Duodenal mucosa (tissue), 2 donors: ENCODE data around the gene MBP.

Experiments used
- H3K27ac ChIP-seq: one replicate; pipeline ENCODE4 v1.7.0; 2013; ENCODE audit warnings: low read depth, low read length
- H3K27me3 ChIP-seq, 2 donors: one replicate each; pipeline ENCODE4 v1.7.0; 2013; ENCODE audit warnings: low read length in 2 of 2, control low read depth in 1 of 2; ENCODE audit not compliant: insufficient read depth in 2 of 2, control insufficient read depth in 1 of 2
- H3K36me3 ChIP-seq, 2 donors: one replicate each; pipeline ENCODE4 v1.7.0; 2013; ENCODE audit warnings: low read length in 2 of 2, control low read depth in 1 of 2; ENCODE audit not compliant: insufficient read depth in 2 of 2, control insufficient read depth in 1 of 2
- H3K4me1 ChIP-seq, 2 donors: one replicate each; pipeline ENCODE4 v1.7.0; 2013; ENCODE audit warnings: low read length in 2 of 2, control low read depth in 1 of 2; ENCODE audit not compliant: insufficient read depth in 2 of 2, control insufficient read depth in 1 of 2
- H3K4me3 ChIP-seq, 2 donors: one replicate each; pipeline ENCODE4 v1.7.0; 2013; ENCODE audit warnings: low read length in 2 of 2, low read depth in 1 of 2
- H3K9ac ChIP-seq, 2 donors: one replicate each; pipeline ENCODE4 v1.7.0; 2013; ENCODE audit warnings: low read length in 2 of 2, low read depth in 1 of 2
- H3K9me3 ChIP-seq, 2 donors: one replicate each; pipeline ENCODE4 v1.7.0; 2013; ENCODE audit warnings: low read length in 2 of 2, control low read depth in 1 of 2; ENCODE audit not compliant: control insufficient read depth in 1 of 2

MBP gene

DNA sequence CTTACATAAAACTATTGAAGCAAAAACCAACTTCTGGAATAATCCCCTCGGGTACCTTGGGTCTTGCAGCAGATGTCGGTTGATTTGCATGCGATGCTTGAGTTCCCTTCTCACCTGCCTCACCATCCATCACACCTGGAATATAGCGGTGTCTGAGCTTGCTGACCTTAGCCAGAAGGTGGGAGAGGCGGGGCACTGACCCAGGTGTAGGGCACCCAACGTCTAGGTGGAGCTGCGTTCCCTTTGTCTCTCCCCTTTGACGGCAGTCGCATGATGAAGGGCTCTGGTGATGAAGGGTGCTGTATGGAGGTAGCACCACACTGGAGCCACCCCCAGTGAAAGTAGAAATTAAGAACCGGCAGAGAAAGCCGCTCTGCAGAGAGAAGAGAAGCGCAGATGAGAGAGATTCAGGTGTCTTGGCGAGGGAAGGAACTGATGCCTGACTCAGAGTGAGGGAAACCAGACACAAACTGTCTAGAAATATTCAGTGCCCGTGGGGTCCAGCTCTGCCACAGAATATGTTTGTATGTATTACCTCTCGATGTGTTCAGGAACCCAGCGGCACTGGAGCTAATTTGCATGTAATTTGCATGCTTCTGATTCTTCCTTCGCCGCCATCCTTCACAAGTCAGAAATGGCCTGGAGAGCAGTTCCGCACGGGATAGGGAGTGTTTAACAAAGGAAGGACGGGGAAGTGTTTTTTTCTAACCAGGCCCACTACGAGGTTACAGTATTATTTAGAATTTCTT, 19.4 kb upstream of the MBP start:
- no peaks in the 10 kb centered on the region for H3K9me3 ChIP-seq
- H3K4me1 ChIP-seq, result no peaks in the 10 kb centered on the region
- H3K27ac ChIP-seq, result no peak overlapping the region
- no peak overlapping the region for H3K4me3 ChIP-seq
- no peak overlapping the region for H3K9ac ChIP-seq
- no peaks in the 10 kb centered on the region for H3K27me3 ChIP-seq
- no peaks in the 10 kb centered on the region for H3K36me3 ChIP-seq

DNA sequence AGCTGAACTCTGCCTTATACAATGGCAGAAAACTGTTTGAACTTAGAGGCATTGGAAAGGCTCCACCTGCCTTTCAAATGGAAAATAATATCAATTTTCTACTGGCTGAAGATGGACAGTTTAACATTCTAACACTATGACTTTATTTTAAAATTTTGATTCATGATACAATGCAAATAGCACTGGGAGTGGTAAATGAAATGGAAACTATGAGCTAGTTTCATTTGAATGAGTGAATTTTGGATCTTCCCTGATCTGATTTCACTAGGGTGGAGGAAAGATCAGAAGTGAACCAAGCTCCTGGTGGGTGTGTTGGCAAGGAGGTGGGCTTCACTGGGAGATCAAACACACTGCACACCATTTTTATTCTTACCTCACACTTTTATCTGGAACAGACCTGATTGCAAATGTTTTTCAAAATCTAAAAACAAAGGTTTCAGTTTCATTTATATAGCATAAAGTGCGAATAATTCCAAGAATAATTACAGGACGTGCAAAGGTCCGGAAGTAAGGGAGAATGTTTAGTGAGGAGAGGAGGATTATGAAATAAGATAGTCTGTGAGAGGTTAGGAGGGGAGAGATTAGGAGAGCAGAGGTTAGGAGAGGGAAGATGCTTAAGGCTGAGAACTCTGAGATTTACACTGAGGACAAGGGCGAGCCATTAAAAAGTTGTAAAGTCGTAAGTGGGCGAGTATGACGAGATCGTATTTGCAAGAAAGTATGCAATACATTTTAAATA, 18.6 kb upstream of the MBP start:
- H3K27ac ChIP-seq, result no peak overlapping the region
- no peaks in the 10 kb centered on the region for H3K4me1 ChIP-seq
- H3K27me3 ChIP-seq, result no peaks in the 10 kb centered on the region
- H3K9me3 ChIP-seq, result no peaks in the 10 kb centered on the region
- no peaks in the 10 kb centered on the region for H3K36me3 ChIP-seq
- no peak overlapping the region for H3K9ac ChIP-seq
- no peak overlapping the region for H3K4me3 ChIP-seq

DNA sequence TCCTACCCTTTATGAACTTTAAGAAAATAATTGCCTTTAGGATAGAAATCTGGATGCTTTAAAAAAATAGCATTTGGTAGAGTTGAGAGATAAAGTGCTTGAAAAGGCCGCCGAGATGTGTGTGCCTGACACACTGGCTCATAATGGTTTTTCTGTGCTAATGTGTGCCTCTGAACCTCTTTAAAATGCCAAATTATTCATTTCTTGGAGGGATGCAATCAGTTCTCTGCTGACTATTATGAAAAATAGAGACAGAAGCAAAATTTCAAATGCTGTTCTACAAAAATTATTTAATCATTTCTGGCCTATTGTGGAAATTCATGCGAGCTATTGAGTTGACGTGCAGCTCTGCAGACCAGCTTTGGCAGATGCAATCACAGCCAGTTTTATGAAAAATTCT, 18.0 kb upstream of the MBP start:
- no peaks in the 10 kb centered on the region for H3K9me3 ChIP-seq

DNA sequence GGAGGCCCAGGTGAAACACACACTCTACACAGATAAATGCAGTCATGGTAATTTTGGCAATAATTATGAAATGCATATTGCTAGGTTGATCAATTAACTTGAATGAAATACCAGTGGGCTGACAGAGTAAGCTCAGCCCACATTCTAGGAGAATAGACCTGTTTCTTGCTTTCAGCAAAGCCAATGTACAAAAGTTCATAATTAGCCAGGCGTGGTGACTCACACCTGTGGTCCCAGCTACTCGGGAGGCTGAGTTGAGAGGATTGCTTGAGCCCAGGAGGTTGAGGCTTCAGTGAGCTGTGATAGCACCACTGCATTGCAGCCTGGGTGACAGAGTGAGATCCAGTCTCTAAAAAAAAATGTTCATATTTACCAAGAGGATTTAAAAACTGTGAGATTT, 15.7 kb upstream of the MBP start:
- H3K4me3 ChIP-seq, result no peak overlapping the region
- H3K4me1 ChIP-seq, result no peaks in the 10 kb centered on the region
- no peak overlapping the region for H3K27ac ChIP-seq
- no peaks in the 10 kb centered on the region for H3K27me3 ChIP-seq
- no peaks in the 10 kb centered on the region for H3K36me3 ChIP-seq
- H3K9me3 ChIP-seq, result peaks cover 3 to 4% of the 10 kb centered on the region in 2 donors
- H3K9ac ChIP-seq, result no peak overlapping the region

More for the DNA sequence above, 18.0 kb upstream of the MBP start:
- Histone ChIP-seq H3K4me3 (no peak overlapping the region), H3K27me3 (no peaks in the 10 kb centered on the region), H3K4me1 (no peaks in the 10 kb centered on the region), H3K9ac (no peak overlapping the region), H3K36me3 (no peaks in the 10 kb centered on the region), H3K27ac (no peak overlapping the region)

DNA sequence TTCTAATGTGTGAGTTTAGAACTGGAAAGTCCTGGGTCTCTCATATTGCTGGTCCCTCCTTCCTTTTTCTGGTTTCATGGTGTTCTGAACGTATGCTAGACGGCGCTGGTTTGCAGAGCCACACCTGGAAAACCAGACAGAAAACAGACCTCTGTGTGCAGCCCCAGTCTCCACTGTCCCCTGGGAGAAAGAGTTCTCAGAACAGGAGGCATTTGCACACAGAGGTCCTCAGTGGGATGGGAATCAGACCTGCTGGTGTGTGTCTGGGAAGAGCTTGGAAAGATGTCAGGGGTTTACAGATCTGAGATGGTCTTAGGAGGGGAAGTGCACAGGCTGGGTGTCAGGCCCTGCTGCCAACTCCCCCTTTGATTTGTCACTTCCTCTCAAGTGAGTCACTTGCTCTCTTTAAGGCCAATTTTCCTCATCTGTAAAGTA, 14.9 kb upstream of the MBP start:
- H3K4me3 ChIP-seq, result no peak overlapping the region
- H3K36me3 ChIP-seq, result no peaks in the 10 kb centered on the region
- H3K27me3 ChIP-seq, result no peaks in the 10 kb centered on the region
- H3K27ac ChIP-seq, result no peak overlapping the region
- no peak overlapping the region for H3K9ac ChIP-seq
- H3K9me3 ChIP-seq, result peaks cover 7% of the 10 kb centered on the region in 2 donors
- H3K4me1 ChIP-seq, result no peaks in the 10 kb centered on the region

DNA sequence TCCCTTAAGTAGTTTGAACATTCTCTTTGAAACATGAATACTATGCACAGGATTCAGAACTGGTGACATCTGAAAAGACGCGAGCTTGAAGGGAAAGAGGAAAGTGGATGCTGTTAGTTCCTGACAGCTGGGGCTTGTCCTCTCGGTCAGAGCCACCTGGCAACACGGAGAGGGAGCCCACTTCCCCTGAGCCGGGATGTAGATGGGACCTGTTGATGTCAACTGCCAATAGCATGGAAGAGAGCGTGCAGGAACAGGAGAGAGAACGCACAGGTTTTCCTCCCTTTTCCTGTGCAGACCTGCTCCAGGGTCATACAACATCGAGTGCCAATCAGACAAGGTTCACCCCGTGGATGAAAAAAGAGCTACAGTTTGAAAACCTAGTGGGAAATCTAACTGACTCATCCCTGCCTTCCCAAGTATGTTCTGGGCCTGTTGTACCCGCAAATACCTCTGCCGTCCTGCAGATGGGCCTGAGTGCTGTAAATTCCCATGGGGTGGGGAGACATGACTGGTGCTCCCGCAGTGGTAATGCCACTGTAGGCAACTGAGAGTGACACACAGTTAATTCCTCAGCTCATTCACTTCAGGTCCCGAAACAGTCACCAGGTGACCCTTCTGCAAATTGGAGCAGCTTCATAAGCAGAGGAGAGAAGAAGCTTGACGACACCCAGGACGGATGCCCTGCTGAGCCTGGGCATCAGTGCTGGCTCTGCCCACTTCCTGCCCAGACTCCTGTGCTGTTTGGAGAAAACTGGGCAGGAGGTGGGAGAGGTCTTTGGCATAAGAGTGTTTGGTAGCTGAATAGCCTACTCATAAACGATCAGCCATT, 13.9 kb upstream of the MBP start:
- H3K9me3 ChIP-seq, result peaks cover 7% of the 10 kb centered on the region in 2 donors
- H3K27me3 ChIP-seq, result no peaks in the 10 kb centered on the region
- no peaks in the 10 kb centered on the region for H3K4me1 ChIP-seq
- H3K4me3 ChIP-seq, result no peak overlapping the region
- no peaks in the 10 kb centered on the region for H3K36me3 ChIP-seq
- no peak overlapping the region for H3K9ac ChIP-seq
- H3K27ac ChIP-seq, result no peak overlapping the region

DNA sequence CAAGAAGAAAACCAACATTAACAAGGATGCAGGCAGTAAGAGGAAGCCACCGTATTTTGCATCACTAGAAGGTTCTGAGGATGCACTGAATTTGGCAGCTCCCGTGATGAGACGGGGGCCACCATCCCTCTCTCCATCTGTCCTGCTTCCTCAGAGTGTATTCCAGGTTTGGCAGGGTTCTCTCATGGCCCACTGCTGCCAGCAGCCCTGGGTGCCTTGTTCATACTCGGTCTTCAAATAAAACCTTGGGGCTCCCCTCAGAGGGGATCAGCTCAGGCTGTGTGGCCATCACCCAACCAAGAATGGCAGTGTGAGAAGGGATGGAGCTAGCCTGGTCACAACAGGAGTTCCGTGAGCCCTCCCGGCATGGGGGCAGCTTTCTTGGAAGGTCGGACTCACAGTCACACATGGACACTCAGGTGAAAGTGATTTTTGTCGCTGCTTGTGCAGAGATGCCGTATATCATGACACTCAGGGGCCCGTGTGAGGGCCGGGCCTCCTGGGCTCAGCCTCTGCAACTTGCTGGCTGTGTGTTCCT, 12.8 kb upstream of the MBP start:
- H3K9me3 ChIP-seq, result peaks cover 7% of the 10 kb centered on the region in 2 donors
- no peaks in the 10 kb centered on the region for H3K36me3 ChIP-seq
- no peak overlapping the region for H3K9ac ChIP-seq
- H3K27ac ChIP-seq, result no peak overlapping the region
- no peak overlapping the region for H3K4me3 ChIP-seq
- H3K27me3 ChIP-seq, result no peaks in the 10 kb centered on the region
- no peaks in the 10 kb centered on the region for H3K4me1 ChIP-seq

DNA sequence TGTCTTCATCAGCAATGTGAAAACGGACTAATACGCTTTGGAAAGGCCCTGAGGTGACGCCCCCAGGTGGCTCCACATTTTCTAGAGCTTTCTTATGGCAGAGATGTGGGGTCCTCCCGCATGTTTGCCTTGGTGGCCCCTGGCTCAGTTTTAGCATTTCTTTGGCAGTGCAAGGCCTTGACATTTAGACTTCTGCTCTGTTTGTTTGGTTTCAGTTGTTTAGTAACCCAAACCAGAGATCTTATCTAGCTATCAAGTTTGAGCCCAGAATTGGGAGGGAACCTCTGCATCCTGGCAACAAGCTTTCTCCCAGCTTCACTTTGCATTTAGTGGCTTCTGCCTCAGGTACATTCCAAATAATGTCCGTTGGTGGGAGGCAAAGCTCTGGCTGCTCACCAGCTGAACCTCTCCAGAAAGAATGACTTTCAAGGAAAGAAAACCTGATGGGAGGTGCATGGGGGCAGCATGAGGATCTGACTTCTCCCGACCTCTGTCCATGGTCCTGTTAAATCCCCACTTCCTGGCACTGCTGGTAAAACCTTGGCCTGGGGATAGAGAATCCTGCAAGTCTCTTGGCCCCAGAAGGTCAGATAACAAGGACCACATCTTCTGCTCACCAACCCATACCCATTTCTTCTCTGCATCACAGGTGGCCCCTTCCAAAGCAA, 12.0 kb upstream of the MBP start:
- Histone ChIP-seq H3K36me3 (no peaks in the 10 kb centered on the region), H3K4me3 (no peak overlapping the region), H3K27me3 (no peaks in the 10 kb centered on the region), H3K4me1 (no peaks in the 10 kb centered on the region), H3K9ac (no peak overlapping the region), H3K27ac (no peak overlapping the region), H3K9me3 (peaks cover 7% of the 10 kb centered on the region in 2 donors)

DNA sequence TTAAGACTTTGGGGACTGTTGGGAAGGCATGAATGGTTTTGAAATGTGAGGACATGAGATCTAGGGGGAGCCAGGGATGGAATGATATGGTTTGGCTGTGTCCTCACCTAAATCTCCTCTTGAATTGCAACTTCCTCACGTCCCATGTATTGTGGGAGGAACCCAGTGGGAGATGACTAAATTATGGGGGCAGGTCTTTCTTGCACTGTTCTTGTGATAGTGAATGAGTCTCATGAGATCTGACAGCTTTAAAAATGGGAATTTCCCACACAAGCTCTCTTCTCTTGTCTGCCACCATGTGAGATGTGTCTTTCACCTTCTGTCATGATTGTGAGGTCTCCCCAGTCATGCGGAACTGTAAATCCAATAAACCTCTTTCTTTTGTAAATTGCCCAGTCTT, 11.5 kb upstream of the MBP start:
- H3K27me3 ChIP-seq, result no peaks in the 10 kb centered on the region
- no peaks in the 10 kb centered on the region for H3K4me1 ChIP-seq
- no peak overlapping the region for H3K4me3 ChIP-seq
- H3K27ac ChIP-seq, result no peak overlapping the region
- no peaks in the 10 kb centered on the region for H3K36me3 ChIP-seq
- H3K9ac ChIP-seq, result no peak overlapping the region
- peaks cover 7% of the 10 kb centered on the region in 2 donors for H3K9me3 ChIP-seq
